MM.1S (cell line): Measurements from ENCODE around the gene NETO1.

Source experiments
- DNase-seq: peaks from one replicate; pipeline ENCODE4 v3.0.0-alpha.2; 2015
- H2AFZ ChIP-seq: fragments of 300-600 bp; sonication (generic); 2 replicates; pipeline ENCODE4 v1.6.0; 2016; ENCODE audit warnings: antibody characterized with exemption, low read length
- H3F3A ChIP-seq: fragments of 300-600 bp; sonication (generic); 2 replicates; pipeline ENCODE4 v1.6.1; 2016; ENCODE audit warnings: mild to moderate bottlenecking, antibody characterized with exemption, low read length, moderate library complexity, mixed read lengths; ENCODE audit not compliant: insufficient read depth
- H3K27ac ChIP-seq: fragments of 300-600 bp; sonication (generic); 2 replicates; pipeline ENCODE4 v1.5.1; 2016; ENCODE audit warnings: mild to moderate bottlenecking, low read length
- H3K27me3 ChIP-seq: fragments of 300-600 bp; sonication (generic); replicated peaks from 2 replicates; pipeline ENCODE4 v1.6.0; 2016; ENCODE audit warnings: low read length; ENCODE audit not compliant: insufficient read depth
- H3K36me3 ChIP-seq: fragments of 300-600 bp; sonication (generic); replicated peaks from 2 replicates; pipeline ENCODE4 v1.6.1; 2016; ENCODE audit warnings: mild to moderate bottlenecking, low read length, mixed read lengths; ENCODE audit not compliant: insufficient read depth
- H3K4me1 ChIP-seq: fragments of 300-600 bp; sonication (generic); 2 replicates; pipeline ENCODE4 v1.6.1; 2016; ENCODE audit warnings: low read length, mixed read lengths
- H3K4me2 ChIP-seq: fragments of 300-600 bp; sonication (generic); 2 replicates; pipeline ENCODE4 v1.6.0; 2016; ENCODE audit warnings: low read depth, low read length
- H3K4me3 ChIP-seq: fragments of 300-600 bp; sonication (generic); 2 replicates; pipeline ENCODE4 v1.5.1; 2016; ENCODE audit warnings: low read length, mixed read lengths
- H3K79me2 ChIP-seq: fragments of 300-600 bp; sonication (generic); 2 replicates; pipeline ENCODE4 v1.6.1; 2016; ENCODE audit warnings: mixed run types, low read length, mixed read lengths
- H3K9ac ChIP-seq: fragments of 300-600 bp; sonication (generic); 2 replicates; pipeline ENCODE4 v1.6.1; 2016; ENCODE audit warnings: low read length, mixed read lengths
- H3K9me2 ChIP-seq: fragments of 300-600 bp; sonication (generic); replicated peaks from 2 replicates; pipeline ENCODE4 v1.6.1; 2016; ENCODE audit warnings: mild to moderate bottlenecking, low read length, mixed read lengths; ENCODE audit not compliant: insufficient read depth
- H3K9me3 ChIP-seq: fragments of 300-600 bp; sonication (generic); replicated peaks from 2 replicates; pipeline ENCODE4 v1.6.1; 2016; ENCODE audit warnings: mild to moderate bottlenecking, low read length, mixed read lengths; ENCODE audit not compliant: insufficient read depth
- H4K20me1 ChIP-seq: fragments of 300-600 bp; sonication (generic); 2 replicates; pipeline ENCODE4 v1.6.1; 2016; ENCODE audit warnings: mild to moderate bottlenecking, low read length, moderate library complexity, mixed read lengths; ENCODE audit not compliant: insufficient read depth
- EZH2 ChIP-seq: fragments of 300-600 bp; sonication (generic); optimal IDR thresholded peaks from 2 replicates; pipeline ENCODE3; 2017; ENCODE audit warnings: low read depth, mild to moderate bottlenecking, antibody characterized with exemption, low read length, mixed read lengths
- EZH2phosphoT487 ChIP-seq: fragments of 300-600 bp; sonication (generic); IDR thresholded peaks from 2 replicates; pipeline ENCODE4 v1.6.1; 2018; ENCODE audit warnings: antibody characterized with exemption, low read length
- TF ChIP-seq, protein P1 (sequence below): fragments of 300-600 bp; sonication (generic); IDR thresholded peaks from 2 replicates; pipeline ENCODE4 v1.5.1; 2016; ENCODE audit warnings: antibody characterized with exemption, low read length, mixed read lengths

The NETO1 gene

GRCh38 chr18:72768681-72769229, 99.0 kb downstream of the NETO1 start:
- TF ChIP-seq EZH2 (no peak), EZH2phosphoT487 (no peak)
- TF ChIP-seq, protein P1, sequence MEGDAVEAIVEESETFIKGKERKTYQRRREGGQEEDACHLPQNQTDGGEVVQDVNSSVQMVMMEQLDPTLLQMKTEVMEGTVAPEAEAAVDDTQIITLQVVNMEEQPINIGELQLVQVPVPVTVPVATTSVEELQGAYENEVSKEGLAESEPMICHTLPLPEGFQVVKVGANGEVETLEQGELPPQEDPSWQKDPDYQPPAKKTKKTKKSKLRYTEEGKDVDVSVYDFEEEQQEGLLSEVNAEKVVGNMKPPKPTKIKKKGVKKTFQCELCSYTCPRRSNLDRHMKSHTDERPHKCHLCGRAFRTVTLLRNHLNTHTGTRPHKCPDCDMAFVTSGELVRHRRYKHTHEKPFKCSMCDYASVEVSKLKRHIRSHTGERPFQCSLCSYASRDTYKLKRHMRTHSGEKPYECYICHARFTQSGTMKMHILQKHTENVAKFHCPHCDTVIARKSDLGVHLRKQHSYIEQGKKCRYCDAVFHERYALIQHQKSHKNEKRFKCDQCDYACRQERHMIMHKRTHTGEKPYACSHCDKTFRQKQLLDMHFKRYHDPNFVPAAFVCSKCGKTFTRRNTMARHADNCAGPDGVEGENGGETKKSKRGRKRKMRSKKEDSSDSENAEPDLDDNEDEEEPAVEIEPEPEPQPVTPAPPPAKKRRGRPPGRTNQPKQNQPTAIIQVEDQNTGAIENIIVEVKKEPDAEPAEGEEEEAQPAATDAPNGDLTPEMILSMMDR, result no peak
- no peak for DNase-seq
- no peak overlapping the region for H3K9ac ChIP-seq
- H3K4me2 ChIP-seq, result no peak overlapping the region
- no peaks in the 10 kb centered on the region for H3F3A ChIP-seq
- H2AFZ ChIP-seq, result no peak overlapping the region
- no peaks in the 10 kb centered on the region for H3K79me2 ChIP-seq
- no peaks in the 10 kb centered on the region for H3K36me3 ChIP-seq
- H3K4me1 ChIP-seq, result no peaks in the 10 kb centered on the region
- no peaks in the 10 kb centered on the region for H3K9me2 ChIP-seq
- H3K9me3 ChIP-seq, result no peaks in the 10 kb centered on the region
- no peak overlapping the region for H3K27ac ChIP-seq
- H3K27me3 ChIP-seq, result no peaks in the 10 kb centered on the region
- no peak overlapping the region for H3K4me3 ChIP-seq
- no peaks in the 10 kb centered on the region for H4K20me1 ChIP-seq

DNA sequence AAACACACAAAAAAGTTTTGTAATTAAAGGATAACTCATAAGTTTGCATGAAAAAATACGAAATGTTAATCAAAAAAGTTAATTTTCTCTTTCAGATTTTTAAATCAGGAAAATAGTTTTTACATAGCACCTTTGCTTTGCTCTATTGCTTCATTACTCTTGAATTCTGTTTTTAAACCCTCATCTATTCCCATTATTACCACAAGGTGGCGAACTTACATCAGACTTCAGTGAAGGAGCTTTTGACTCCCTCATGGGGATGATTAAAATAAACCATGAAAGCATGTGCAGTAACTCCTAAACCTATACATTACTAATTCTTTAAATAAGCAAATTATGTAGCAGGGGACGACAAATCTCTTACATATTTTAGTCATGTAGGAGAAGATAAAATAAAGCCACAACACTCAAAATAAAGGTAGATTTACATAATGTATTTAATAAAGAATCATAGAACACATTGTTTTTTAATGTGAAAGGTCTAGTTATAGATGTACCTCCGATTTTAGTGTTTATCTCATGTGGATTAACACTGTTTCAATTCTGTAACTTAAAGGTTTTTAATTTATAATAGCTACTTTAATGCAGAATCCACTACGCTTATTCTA, 105.2 kb downstream of the NETO1 start:
- Histone ChIP-seq H3K9ac (no peak overlapping the region), H3K27me3 (no peaks in the 10 kb centered on the region), H4K20me1 (no peaks in the 10 kb centered on the region), H3F3A (no peaks in the 10 kb centered on the region), H3K36me3 (no peaks in the 10 kb centered on the region), H3K4me3 (no peak overlapping the region), H2AFZ (no peak overlapping the region), H3K9me3 (no peaks in the 10 kb centered on the region), H3K4me2 (no peak overlapping the region), H3K4me1 (no peaks in the 10 kb centered on the region; the same call in 1 of the 2 replicates), H3K79me2 (no peaks in the 10 kb centered on the region), H3K9me2 (no peaks in the 10 kb centered on the region), H3K27ac (no peak overlapping the region)
- no peak for TF ChIP-seq EZH2phosphoT487
- TF ChIP-seq, protein P1, result peak; percentile 71
- TF ChIP-seq EZH2, result no peak
- DNase-seq, result peak; percentile 72

DNA sequence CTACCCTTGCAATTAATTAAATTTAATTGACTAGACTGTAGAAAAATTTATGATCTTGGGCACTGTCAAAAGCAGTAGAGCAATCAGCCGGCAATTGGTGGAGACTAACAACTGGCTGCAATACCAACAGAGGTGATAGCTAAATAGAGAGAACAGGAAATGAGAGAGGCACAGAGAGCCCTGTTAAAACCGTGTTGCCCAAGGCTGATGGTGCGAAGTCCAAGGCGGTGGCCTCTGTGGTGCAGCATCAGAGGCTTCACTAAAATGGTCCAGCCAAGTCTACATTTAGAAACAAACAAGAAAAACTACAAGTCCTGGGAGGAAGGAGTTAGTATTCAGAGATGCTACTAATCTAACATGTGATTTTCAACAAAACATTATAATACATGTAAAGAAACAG, 115.6 kb downstream of the NETO1 start:
- Histone ChIP-seq H3K9me2 (no peaks in the 10 kb centered on the region), H4K20me1 (no peaks in the 10 kb centered on the region), H3F3A (no peaks in the 10 kb centered on the region), H3K36me3 (no peaks in the 10 kb centered on the region), H3K9me3 (no peaks in the 10 kb centered on the region), H2AFZ (no peak overlapping the region), H3K27ac (no peak overlapping the region), H3K4me1 (no peaks in the 10 kb centered on the region), H3K79me2 (no peaks in the 10 kb centered on the region), H3K4me2 (no peak overlapping the region), H3K27me3 (no peaks in the 10 kb centered on the region), H3K4me3 (no peak overlapping the region), H3K9ac (no peak overlapping the region)
- no peak for DNase-seq
- TF ChIP-seq EZH2phosphoT487 (no peak), EZH2 (no peak)
- TF ChIP-seq, protein P1, result no peak
